ENCODE measurements around the gene GLYATL3.
"Not testable (repeated sequence)": the region's sequence is repeated elsewhere in the genome, so short reads cannot be mapped to it uniquely, and the experiment has no call there.

Gene GLYATL3

DNA sequence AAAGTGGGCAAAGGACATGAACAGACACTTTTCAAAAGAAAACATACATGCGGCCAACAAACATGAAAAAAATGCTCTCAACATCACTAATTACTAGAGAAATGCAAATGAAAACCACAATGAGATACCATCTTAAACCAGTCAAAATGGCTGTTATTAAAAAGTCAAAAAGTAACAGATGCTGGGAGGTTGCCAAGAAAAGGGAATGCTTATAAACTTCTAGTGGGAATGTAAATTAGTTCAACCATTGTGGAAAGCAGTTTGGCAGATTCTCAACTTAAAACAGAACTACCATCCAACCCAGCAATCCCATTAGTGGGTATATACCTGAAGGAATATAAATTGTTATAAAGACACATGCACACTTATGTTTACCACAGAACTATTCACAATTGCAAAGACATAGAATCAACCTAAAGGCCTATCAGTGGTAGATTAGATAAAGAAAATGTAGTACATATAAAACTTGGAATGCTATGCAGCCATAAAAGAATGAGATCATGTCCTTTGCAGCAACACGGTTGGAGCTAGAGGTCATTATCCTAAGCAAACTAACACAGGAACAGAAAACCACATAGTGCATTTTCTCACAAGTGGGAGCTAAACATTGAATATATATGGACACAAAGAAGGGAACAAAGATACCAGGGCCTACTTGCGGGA, 20.3 kb upstream of the GLYATL3 start:
- Histone ChIP-seq H3K4me3 (ENCODE audit: low read depth, low read length) (no peak overlapping the region), H3K9me3 (ENCODE audit: severe bottlenecking) (no peaks in the 10 kb centered on the region), H3K27me3 (ENCODE audit: insufficient read depth, low read depth, severe bottlenecking) (no peaks in the 10 kb centered on the region), H3K36me3 (peaks cover 29% of the 10 kb centered on the region), H3K27ac (no peak overlapping the region)
- DNase-seq = no peak
- TF ChIP-seq, protein P1, sequence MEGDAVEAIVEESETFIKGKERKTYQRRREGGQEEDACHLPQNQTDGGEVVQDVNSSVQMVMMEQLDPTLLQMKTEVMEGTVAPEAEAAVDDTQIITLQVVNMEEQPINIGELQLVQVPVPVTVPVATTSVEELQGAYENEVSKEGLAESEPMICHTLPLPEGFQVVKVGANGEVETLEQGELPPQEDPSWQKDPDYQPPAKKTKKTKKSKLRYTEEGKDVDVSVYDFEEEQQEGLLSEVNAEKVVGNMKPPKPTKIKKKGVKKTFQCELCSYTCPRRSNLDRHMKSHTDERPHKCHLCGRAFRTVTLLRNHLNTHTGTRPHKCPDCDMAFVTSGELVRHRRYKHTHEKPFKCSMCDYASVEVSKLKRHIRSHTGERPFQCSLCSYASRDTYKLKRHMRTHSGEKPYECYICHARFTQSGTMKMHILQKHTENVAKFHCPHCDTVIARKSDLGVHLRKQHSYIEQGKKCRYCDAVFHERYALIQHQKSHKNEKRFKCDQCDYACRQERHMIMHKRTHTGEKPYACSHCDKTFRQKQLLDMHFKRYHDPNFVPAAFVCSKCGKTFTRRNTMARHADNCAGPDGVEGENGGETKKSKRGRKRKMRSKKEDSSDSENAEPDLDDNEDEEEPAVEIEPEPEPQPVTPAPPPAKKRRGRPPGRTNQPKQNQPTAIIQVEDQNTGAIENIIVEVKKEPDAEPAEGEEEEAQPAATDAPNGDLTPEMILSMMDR (IDR thresholded peaks at IDR 0.05; ENCODE audit: low read depth, low read length) = no peak

DNA sequence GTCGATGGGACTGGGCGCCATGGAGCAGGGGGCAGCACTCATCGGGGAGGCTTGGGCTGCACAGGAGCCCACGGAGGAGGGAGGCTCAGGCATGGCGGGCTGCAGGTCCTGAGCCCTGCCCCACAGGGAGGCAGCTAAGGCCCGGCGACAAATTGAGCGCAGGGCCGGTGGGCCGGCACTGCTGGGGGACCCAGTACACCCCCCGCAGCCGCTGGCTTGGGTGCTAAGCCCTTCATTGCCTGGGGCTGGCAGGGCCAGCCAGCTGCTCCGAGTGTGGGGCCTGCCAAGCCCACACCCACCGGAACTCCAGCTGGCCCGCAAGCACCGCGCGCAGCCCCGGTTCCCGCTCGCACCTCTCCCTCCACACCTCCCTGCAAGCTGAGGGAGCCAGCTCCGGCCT, 17.9 kb upstream of the GLYATL3 start:
- H3K4me3 ChIP-seq (ENCODE audit: low read depth, low read length); H3K27me3 ChIP-seq (ENCODE audit: insufficient read depth, low read depth, severe bottlenecking); DNase-seq; H3K9me3 ChIP-seq (ENCODE audit: severe bottlenecking); H3K27ac ChIP-seq: not testable (repeated sequence)
- H3K36me3 ChIP-seq = peaks cover 34% of the 10 kb centered on the region

DNA sequence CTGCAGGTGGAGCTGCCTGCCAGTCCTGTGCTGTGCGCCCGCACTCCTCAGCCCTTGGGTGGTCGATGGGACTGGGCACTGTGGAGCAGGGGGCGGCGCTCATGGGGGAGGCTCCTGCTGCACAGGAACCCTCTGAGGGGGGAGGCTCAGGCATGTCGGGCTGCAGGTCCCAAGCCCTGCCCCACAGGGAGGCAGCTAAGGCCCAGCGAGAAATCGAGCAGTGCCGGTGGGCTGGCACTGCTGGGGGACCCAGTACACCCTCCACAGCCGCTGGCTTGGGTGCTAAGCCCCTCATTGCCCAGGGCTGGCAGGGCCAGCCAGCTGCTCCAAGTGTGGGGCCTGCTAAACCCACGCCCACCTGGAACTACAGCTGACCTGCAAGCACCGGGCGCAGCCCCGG, 16.3 kb upstream of the GLYATL3 start:
- peaks cover 34% of the 10 kb centered on the region for H3K36me3 ChIP-seq
- H3K4me3 ChIP-seq (ENCODE audit: low read depth, low read length); H3K27ac ChIP-seq; H3K9me3 ChIP-seq (ENCODE audit: severe bottlenecking); DNase-seq; H3K27me3 ChIP-seq (ENCODE audit: insufficient read depth, low read depth, severe bottlenecking): not testable (repeated sequence)

DNA sequence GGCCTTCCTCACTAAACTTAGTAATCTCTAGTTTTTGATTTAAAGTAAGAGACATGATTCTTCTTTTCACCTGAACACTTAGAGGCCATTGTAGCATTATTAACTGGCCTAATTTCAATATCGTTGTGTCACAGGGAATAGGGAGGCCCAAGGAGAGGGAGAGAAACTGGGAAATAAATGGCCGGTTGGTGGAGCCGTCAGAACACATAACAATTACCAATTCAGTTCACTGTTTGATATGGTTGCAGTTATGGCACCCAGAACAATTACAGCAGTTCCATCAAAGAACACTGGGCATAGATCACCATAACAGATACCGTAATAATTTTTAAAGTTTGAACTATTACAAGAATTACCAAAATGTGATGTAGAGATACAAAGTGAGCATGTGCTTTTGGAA, 9.1 kb upstream of the GLYATL3 start:
- Histone ChIP-seq H3K27ac (no peak overlapping the region), H3K36me3 (peaks cover 59% of the 10 kb centered on the region), H3K4me3 (ENCODE audit: low read depth, low read length) (no peak overlapping the region), H3K27me3 (ENCODE audit: insufficient read depth, low read depth, severe bottlenecking) (no peaks in the 10 kb centered on the region), H3K9me3 (ENCODE audit: severe bottlenecking) (no peaks in the 10 kb centered on the region)
- TF ChIP-seq, protein P1 (IDR thresholded peaks at IDR 0.05; ENCODE audit: low read depth, low read length) = no peak
- no peak for DNase-seq

DNA sequence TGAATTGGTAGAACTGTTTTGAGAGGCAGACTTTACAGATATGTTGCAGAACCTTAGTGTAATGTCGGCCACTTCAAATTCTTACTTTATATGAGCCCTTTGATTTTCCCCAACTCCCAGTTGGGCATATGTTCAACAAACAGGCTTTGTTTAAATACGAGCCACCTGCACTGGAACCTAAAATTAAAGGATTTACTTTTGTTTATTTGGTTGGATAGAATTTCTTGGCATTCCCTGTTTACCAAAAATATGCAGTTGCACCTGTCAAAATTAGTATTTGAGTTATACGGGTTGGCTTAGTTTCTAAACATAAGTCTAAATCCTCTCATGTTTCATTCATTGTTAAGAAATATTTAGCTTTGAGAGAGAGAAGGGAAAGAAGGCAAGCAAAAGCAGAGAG, 2.4 kb upstream of the GLYATL3 start:
- H3K36me3 ChIP-seq = peaks cover 9% of the 10 kb centered on the region
- H3K27me3 ChIP-seq (ENCODE audit: insufficient read depth, low read depth, severe bottlenecking) = no peaks in the 10 kb centered on the region
- H3K9me3 ChIP-seq (ENCODE audit: severe bottlenecking) = no peaks in the 10 kb centered on the region
- TF ChIP-seq, protein P1 (IDR thresholded peaks at IDR 0.05; ENCODE audit: low read depth, low read length) = no peak
- DNase-seq = no peak
- H3K27ac ChIP-seq = no peak overlapping the region
- H3K4me3 ChIP-seq (ENCODE audit: low read depth, low read length) = no peak overlapping the region

DNA sequence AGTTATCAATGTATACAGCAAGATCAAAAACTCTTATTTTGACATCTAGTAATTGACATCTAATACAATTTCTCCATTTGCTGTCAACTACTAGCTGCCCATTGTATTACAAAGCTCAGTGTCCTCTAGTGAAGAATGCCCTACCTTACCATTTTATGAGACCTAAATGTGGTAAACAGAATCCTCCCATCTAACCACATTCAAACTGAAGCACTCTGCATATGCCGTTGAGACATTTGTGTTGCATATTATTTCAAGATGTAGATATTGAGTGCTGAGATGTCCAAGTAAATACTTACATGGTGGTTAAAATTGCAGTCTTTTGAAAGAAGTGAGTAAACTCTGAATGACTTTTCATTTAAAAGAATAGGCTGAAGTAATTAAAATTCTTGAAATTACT, 597 bp upstream of the GLYATL3 start:
- Histone ChIP-seq H3K4me3 (ENCODE audit: low read depth, low read length) (no peak overlapping the region), H3K9me3 (ENCODE audit: severe bottlenecking) (no peaks in the 10 kb centered on the region), H3K27ac (no peak overlapping the region), H3K36me3 (no peaks in the 10 kb centered on the region), H3K27me3 (ENCODE audit: insufficient read depth, low read depth, severe bottlenecking) (no peaks in the 10 kb centered on the region)
- TF ChIP-seq, protein P1 (IDR thresholded peaks at IDR 0.05; ENCODE audit: low read depth, low read length) = no peak
- no peak for DNase-seq

DNA sequence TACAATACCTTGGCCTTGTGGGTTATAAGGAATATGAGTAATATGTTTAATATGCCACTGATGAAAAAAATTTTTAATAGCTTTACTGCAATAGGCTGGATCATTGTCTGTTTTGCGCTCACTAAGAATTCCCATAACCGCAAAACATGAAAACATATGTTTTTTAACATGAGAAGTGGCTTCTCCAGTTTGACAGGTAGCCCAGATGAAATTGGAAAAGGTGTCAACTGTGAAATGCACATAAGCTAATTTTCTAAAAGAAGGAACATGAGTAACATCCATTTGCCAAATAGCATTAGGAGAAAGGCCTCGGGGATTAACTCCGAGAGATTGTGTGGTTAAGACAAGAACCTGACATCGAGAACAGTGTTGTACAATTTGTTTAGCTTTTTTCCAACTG, 4.9 kb downstream of the GLYATL3 start:
- no peaks in the 10 kb centered on the region for H3K9me3 ChIP-seq (ENCODE audit: severe bottlenecking)
- no peak overlapping the region for H3K27ac ChIP-seq
- H3K36me3 ChIP-seq = no peaks in the 10 kb centered on the region
- DNase-seq = no peak
- TF ChIP-seq, protein P1 (IDR thresholded peaks at IDR 0.05; ENCODE audit: low read depth, low read length) = no peak
- no peaks in the 10 kb centered on the region for H3K27me3 ChIP-seq (ENCODE audit: insufficient read depth, low read depth, severe bottlenecking)
- H3K4me3 ChIP-seq (ENCODE audit: low read depth, low read length) = no peak overlapping the region

Data from WERI-Rb-1 (cell line).